ENCODE data around the gene PDCD11. TPM values are rescaled to one million over a fixed set of nuclear protein-coding genes. Genes with fewer than 3 reads are reported as not detected.

The PDCD11 gene
- total RNA-seq, 2 donors from 2014 or later = 17.9 to 26.3 TPM

GRCh38 chr10:103490986-103491314 lies 94.5 kb downstream of the PDCD11 start:
- ATAC-seq (no peak), DNase-seq (no peak)
- intact Hi-C loops (cut with DNase I, micrococcal nuclease) = no loop called here

GRCh38 chr10:103491729-103492364 lies 95.4 kb downstream of the PDCD11 start:
- DNase-seq (no peak), ATAC-seq (peak; percentile 42)
- intact Hi-C loops (cut with DNase I, micrococcal nuclease) = no loop called here

GRCh38 chr10:103492655-103493261 lies 96.3 kb downstream of the PDCD11 start:
- intact Hi-C loops (cut with DNase I, micrococcal nuclease) = no loop called here

GRCh38 chr10:103493362-103493915 lies 97.0 kb downstream of the PDCD11 start, which contains the start of gene NEURL1:
TSS of gene NEURL1 (plus strand) at chr10:103493705. CDS start at chr10:103494388, 683 bp downstream.
- intact Hi-C loops (cut with DNase I, micrococcal nuclease) = no loop called here
- ATAC-seq (peak; percentile 40), DNase-seq (peak in 1 of 2 donors; percentile 44)

More at GRCh38 chr10:103492655-103493261, 96.3 kb downstream of the PDCD11 start:
- no peak for DNase-seq
- ATAC-seq = no peak

GRCh38 chr10:103493916-103494877 lies 97.8 kb downstream of the PDCD11 start:
- no peak for DNase-seq
- peak; percentile 64 for ATAC-seq
- intact Hi-C loops (cut with DNase I, micrococcal nuclease) = no loop called here

GRCh38 chr10:103495321-103495720 lies 98.9 kb downstream of the PDCD11 start:
- DNase-seq (no peak), ATAC-seq (no peak)
- intact Hi-C loops (cut with DNase I, micrococcal nuclease) = no loop called here

Small RNAs within 50 kb of the gene (microRNA-seq; reads per million reads assigned to microRNA genes)
- gene MIR1307 = 2,431 to 3,285 reads per million in 2 donors

Other genes with a start within 250 kb of the PDCD11 start
- 10 to 100 TPM; 87.2 to 99.3 TPM for gene NT5C2, start 203.4 kb upstream of the PDCD11 start, total RNA-seq
- gene RPEL1, start 150.7 kb upstream of the PDCD11 start, total RNA-seq = not detected
- gene INA, start 119.5 kb upstream of the PDCD11 start, total RNA-seq = under 1 TPM; 0.18 to 0.78 TPM
- 1 to 10 TPM; 6.5 to 6.7 TPM for gene PCGF6, start 45.5 kb upstream of the PDCD11 start, total RNA-seq
- 1 to 10 TPM; 4.3 to 4.5 TPM for gene TAF5, start 28.6 kb upstream of the PDCD11 start, total RNA-seq
- 100 to 1,000 TPM; 480 to 668 TPM for gene ATP5MK, start 151 bp upstream of the PDCD11 start, total RNA-seq
- 1 to 10 TPM; 4.5 to 10.0 TPM for gene CALHM2, start 55.7 kb downstream of the PDCD11 start, total RNA-seq
- not detected for gene CALHM1, start 62.3 kb downstream of the PDCD11 start, total RNA-seq
- gene CALHM3, start 82.6 kb downstream of the PDCD11 start, total RNA-seq = not detected
- gene NEURL1, start 97.1 kb downstream of the PDCD11 start, total RNA-seq = 10 to 100 TPM; 47.5 to 49.2 TPM

Data from left colon (tissue), 2 donors.